ENCODE data around the gene VAPB.
"Not testable (repeated sequence)": the region's sequence is repeated elsewhere in the genome, so short reads cannot be mapped to it uniquely, and the experiment has no call there.

GRCh38 chr20:58414216-58414615, 25.2 kb downstream of the VAPB start:
- not testable (repeated sequence) for TF ChIP-seq CTCF (IDR thresholded peaks at IDR 0.05; ENCODE audit: poor library complexity, severe bottlenecking); MXI1 (conservative IDR thresholded peaks at IDR 0.05; ENCODE audit: poor library complexity, severe bottlenecking); EZH2 (IDR thresholded peaks at IDR 0.05; ENCODE audit: borderline replicate concordance, insufficient read depth, low read length, poor library complexity, severe bottlenecking); EP300 (conservative IDR thresholded peaks at IDR 0.05; ENCODE audit: poor library complexity, severe bottlenecking)

All from neural cell (in vitro differentiated cells).